GM12878 (cell line): ENCODE data around the gene TSSK3. TPM values are rescaled to one million over a fixed set of nuclear protein-coding genes. Genes with fewer than 3 reads are reported as not detected.

Source experiments
- ATAC-seq: fragments of 200-7000 bp; cut with Tn5 transposase; 3 replicates; pipeline ENCODE4 v1.9.1; 2020; ENCODE audit warnings: mild to moderate bottlenecking, moderate library complexity
- BruUV-seq: library from RNA; stranded (reverse); fragments of 400-500 nt; replicated peaks from 2 replicates; lab custom pipeline; 2021; lab: Mats Ljungman, UMichigan
- CTCF ChIA-PET: fragments of 300-600 bp; sonication (Branson Sonifier 250); formaldehyde crosslinking; extraction: SDS; loops from one replicate; lab custom pipeline; 2021; ENCODE audit warnings: inconsistent platforms; lab: Yijun Ruan, JAX
- POLR2A ChIA-PET: fragments of 350-600 bp; formaldehyde crosslinking; extraction: SDS; loops from one replicate; lab custom pipeline; 2021; ENCODE audit warnings: inconsistent platforms; lab: Charles Lee
- RAD21 ChIA-PET: fragments of 300-600 bp; sonication (Branson Sonifier 250); formaldehyde crosslinking; loops from one replicate; lab custom pipeline; 2023; ENCODE audit warnings: antibody characterized with exemption; ENCODE audit not compliant: unreplicated experiment; lab: Charles Lee
- SMC1A ChIA-PET: fragments of 300-600 bp; sonication (Branson Sonifier 250); formaldehyde crosslinking; loops from one replicate; lab custom pipeline; 2023; ENCODE audit not compliant: unreplicated experiment, uncharacterized antibody; lab: Charles Lee
- DNase-seq: peaks from one replicate; pipeline ENCODE4 v3.0.0-alpha.2; 2011; ENCODE audit warnings: low read depth, low spot score
- FAIRE-seq: peaks from 3 replicates; lab custom pipeline; 2011; peaks lifted over from hg19 to GRCh38; lab: Jason Lieb, UNC
- H2AFZ ChIP-seq: 2 replicates; pipeline ENCODE4 v1.6.0; 2011; ENCODE audit warnings: low read depth, low read length, control low read depth; ENCODE audit not compliant: control insufficient read depth
- H3K27ac ChIP-seq: 2 replicates; pipeline ENCODE4 v1.5.1; 2011; ENCODE audit warnings: control low read depth; ENCODE audit not compliant: control insufficient read depth, insufficient read depth
- H3K27me3 ChIP-seq, 2 experiments: replicated peaks in 1 of 2; 2 replicates each; pipeline versions ENCODE4 v1.6.0 to v1.6.1; 2011; ENCODE audit warnings: low read length in 1 of 2; ENCODE audit not compliant: control insufficient read depth in 2 of 2, insufficient read depth in 2 of 2
- H3K36me3 ChIP-seq, 2 experiments: 2 replicates each; pipeline ENCODE4 v1.5.1; 2011; ENCODE audit warnings: low read length in 1 of 2; ENCODE audit not compliant: control insufficient read depth in 2 of 2, insufficient read depth in 2 of 2
- H3K4me1 ChIP-seq: 2 replicates; pipeline ENCODE4 v1.6.1; 2011; ENCODE audit warnings: mild to moderate bottlenecking, low read length, moderate library complexity, mixed read lengths; ENCODE audit not compliant: control insufficient read depth, insufficient read depth
- H3K4me2 ChIP-seq: 2 replicates; pipeline ENCODE4 v1.6.0; 2011; ENCODE audit warnings: control low read depth; ENCODE audit not compliant: control insufficient read depth, insufficient read depth
- H3K4me3 ChIP-seq: fragments of 200-600 bp; sonication (generic); 2 replicates; pipeline ENCODE4 v1.5.1; 2016
- H3K79me2 ChIP-seq: 2 replicates; pipeline ENCODE4 v1.6.0; 2011; ENCODE audit warnings: low read length; ENCODE audit not compliant: control insufficient read depth, insufficient read depth
- H3K9ac ChIP-seq: 2 replicates; pipeline ENCODE4 v1.8.0; 2011; ENCODE audit warnings: low read length, control low read depth, mixed read lengths; ENCODE audit not compliant: control insufficient read depth, insufficient read depth
- H3K9me3 ChIP-seq: replicated peaks from 3 replicates; pipeline ENCODE4 v1.5.1; 2011; ENCODE audit warnings: mild to moderate bottlenecking, low read length; ENCODE audit not compliant: control insufficient read depth, insufficient read depth
- H4K20me1 ChIP-seq: 2 replicates; pipeline ENCODE4 v1.6.0; 2011; ENCODE audit not compliant: control insufficient read depth, insufficient read depth
- CBX5 ChIP-seq: sonication (generic); IDR thresholded peaks from 2 replicates; pipeline ENCODE4 v1.6.1; 2016; ENCODE audit warnings: low read depth, moderate library complexity, mild to moderate bottlenecking, inconsistent platforms
- CEBPB ChIP-seq, 2 experiments: fragments of 150-350 bp in 1 of 2; IDR thresholded peaks; 2 replicates each; pipeline ENCODE4 v1.6.1; 2012 to 2014; ENCODE audit warnings: low read depth in 2 of 2, low read length in 2 of 2, borderline replicate concordance in 1 of 2, inconsistent platforms in 1 of 2
- KDM1A ChIP-seq: fragments of 200-600 bp; sonication (generic); IDR thresholded peaks from 2 replicates; pipeline ENCODE4 v1.6.1; 2016; ENCODE audit warnings: borderline replicate concordance
- NR2C1 ChIP-seq: fragments of 450-650 bp; IDR thresholded peaks from 2 replicates; pipeline ENCODE4 v1.6.1; 2017; ENCODE audit warnings: antibody characterized with exemption, mild to moderate bottlenecking, moderate library complexity
- PAX5 ChIP-seq: IDR thresholded peaks from 2 replicates; pipeline ENCODE4 v1.6.1; 2011; ENCODE audit warnings: low read depth, low read length, borderline replicate concordance
- REST ChIP-seq: IDR thresholded peaks from 2 replicates; pipeline ENCODE4 v1.6.1; 2012; ENCODE audit warnings: mild to moderate bottlenecking, low read depth, low read length
- SMAD5 ChIP-seq: IDR thresholded peaks from 2 replicates; pipeline ENCODE4 v1.6.1; 2016; ENCODE audit warnings: antibody characterized with exemption, low read depth
- SMARCA5 ChIP-seq: fragments of 450-650 bp; IDR thresholded peaks from 2 replicates; pipeline ENCODE4 v1.6.1; 2017; ENCODE audit warnings: mild to moderate bottlenecking
- ZNF217 ChIP-seq: fragments of 450-650 bp; IDR thresholded peaks from 2 replicates; pipeline ENCODE4 v1.6.1; 2017; ENCODE audit warnings: antibody characterized with exemption, mild to moderate bottlenecking
- WGBS: methylation state at CpG from one replicate; pipeline ENCODE4 v1.1.6; 2016; ENCODE audit warnings: low lambda C conversion rate; ENCODE audit not compliant: insufficient replicate concordance, insufficient coverage; ENCODE audit errors: missing lambda C conversion rate; 5-methylcytosine and 5-hydroxymethylcytosine counted together
- in situ Hi-C: fragments of 300-500 bp; cut with MboI; formaldehyde crosslinking; loops from 9 replicates; pipeline ENCODE4 v1.14.3; 2018; ENCODE audit warnings: mixed read lengths
- intact Hi-C: fragments of 100-400 bp; cut with micrococcal nuclease; formaldehyde crosslinking; loops from one replicate; pipeline ENCODE4 v1.14.2; 2022; ENCODE audit not compliant: unreplicated experiment
- polyA plus RNA-seq, 11 experiments: library from polyadenylated mRNA; depleted of rRNA in 4 of 11; unstranded in 6 of 11; stranded (reverse) in 5 of 11; fragments of >200 nt; fragmentation: Nextera tagmentation in 4 of 11; fragmentation: Illumina TruSeq in 1 of 11; extraction: Ambion mirVana in 4 of 11; extraction: Trizol in 1 of 11; gene quantifications; 1 replicate in 1 of 11; 2 replicates in 10 of 11; pipeline versions ENCODE4 v1.2.1 to v1.2.3, GENCODE V29; 2011 to 2016; ENCODE audit warnings: inconsistent platforms in 2 of 11, missing spikeins in 2 of 11, low read depth in 1 of 11
- total RNA-seq, 4 experiments: library from RNA; depleted of rRNA in 3 of 4; stranded (reverse); fragments of >200 nt in 3 of 4; fragmentation: Illumina TruSeq in 1 of 4; extraction: Trizol in 1 of 4; gene quantifications; 2 replicates each; pipeline versions ENCODE4 v1.2.1 to v1.2.3, GENCODE V29; 2013 to 2021
- TF ChIP-seq, protein P1 (sequence below): fragments of 450-650 bp; conservative IDR thresholded peaks from 2 replicates; pipeline ENCODE4 v1.6.1; 2017; ENCODE audit warnings: mild to moderate bottlenecking, moderate library complexity

Gene TSSK3
- total and polyA plus RNA-seq, 10 of the 15 experiments (the other 5 are each of a cell fraction or from before 2014, with no cell fraction given), result 0.42 to 0.82 (median 0.60) TPM

DNA sequence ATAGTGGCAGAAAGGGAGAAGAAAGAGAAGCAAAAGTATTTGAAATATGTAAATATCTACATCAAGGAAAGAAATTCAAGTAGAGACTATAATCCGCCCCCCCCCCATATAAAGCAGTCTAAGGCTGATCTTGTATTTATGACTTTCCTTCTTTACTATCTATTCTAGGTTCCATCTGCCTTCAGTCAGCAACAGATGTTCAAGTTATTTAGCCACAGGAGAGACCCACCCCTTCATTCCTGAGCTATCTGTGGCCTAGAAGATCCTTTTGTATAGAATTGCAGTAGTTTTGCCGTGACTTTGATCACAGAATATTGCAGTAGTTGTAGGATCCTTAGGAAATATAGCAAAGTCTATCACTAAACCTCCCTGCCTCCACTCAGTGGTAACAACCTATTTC, 42.6 kb downstream of the TSSK3 start:
- Histone ChIP-seq H3K4me2 (no peak overlapping the region), H3K4me1 (no peaks in the 10 kb centered on the region), H4K20me1 (no peaks in the 10 kb centered on the region), H2AFZ (no peak overlapping the region), H3K9me3 (no peaks in the 10 kb centered on the region), H3K79me2 (no peaks in the 10 kb centered on the region), H3K4me3 (no peak overlapping the region), H3K27me3 (no peaks in the 10 kb centered on the region), H3K27ac (no peak overlapping the region), H3K9ac (no peak overlapping the region), H3K36me3 (no peaks in the 10 kb centered on the region)
- ATAC-seq (no peak), FAIRE-seq (no peak), DNase-seq (no peak)
- intact Hi-C loops, result loop anchor here (5.0 kb wide), 2 partner anchors 92 to 367 kb away; no protein-coding TSS in a partner anchor
- ChIA-PET POLR2A (interaction anchor here (0.6 kb wide), 1 partner anchor 70 kb away, joined by 6 read pairs; no protein-coding TSS in a partner anchor), CTCF (interaction anchor here (1.2 to 7.4 kb wide), 3 partner anchors 8 to 189 kb away, joined by 3 to 87 read pairs (median 5); partner anchors contain the start of gene MARCKSL1), SMC1A (no interaction called here), RAD21 (interaction anchor here (1.0 to 1.5 kb wide), 2 partner anchors 69 to 189 kb away, joined by 3 to 4 read pairs; partner anchors contain the start of gene MARCKSL1)
- BruUV-seq, result no TSS peak
- WGBS, result 31% methylated on average over 2 of the region's 2 CpGs
- in situ Hi-C loops, result no loop called here
- TF ChIP-seq, protein P1, sequence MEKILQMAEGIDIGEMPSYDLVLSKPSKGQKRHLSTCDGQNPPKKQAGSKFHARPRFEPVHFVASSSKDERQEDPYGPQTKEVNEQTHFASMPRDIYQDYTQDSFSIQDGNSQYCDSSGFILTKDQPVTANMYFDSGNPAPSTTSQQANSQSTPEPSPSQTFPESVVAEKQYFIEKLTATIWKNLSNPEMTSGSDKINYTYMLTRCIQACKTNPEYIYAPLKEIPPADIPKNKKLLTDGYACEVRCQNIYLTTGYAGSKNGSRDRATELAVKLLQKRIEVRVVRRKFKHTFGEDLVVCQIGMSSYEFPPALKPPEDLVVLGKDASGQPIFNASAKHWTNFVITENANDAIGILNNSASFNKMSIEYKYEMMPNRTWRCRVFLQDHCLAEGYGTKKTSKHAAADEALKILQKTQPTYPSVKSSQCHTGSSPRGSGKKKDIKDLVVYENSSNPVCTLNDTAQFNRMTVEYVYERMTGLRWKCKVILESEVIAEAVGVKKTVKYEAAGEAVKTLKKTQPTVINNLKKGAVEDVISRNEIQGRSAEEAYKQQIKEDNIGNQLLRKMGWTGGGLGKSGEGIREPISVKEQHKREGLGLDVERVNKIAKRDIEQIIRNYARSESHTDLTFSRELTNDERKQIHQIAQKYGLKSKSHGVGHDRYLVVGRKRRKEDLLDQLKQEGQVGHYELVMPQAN, result no peak
- TF ChIP-seq PAX5, result no peak
- TF ChIP-seq CBX5, result no peak
- TF ChIP-seq ZNF217, result no peak
- no peak for TF ChIP-seq SMARCA5
- TF ChIP-seq KDM1A, result no peak
- no peak for TF ChIP-seq CEBPB (IDR thresholded peaks at IDR 0.05; ENCODE audit: borderline replicate concordance in 1 of 2, low read depth in 2 of 2, low read length in 2 of 2)
- TF ChIP-seq SMAD5, result no peak
- TF ChIP-seq NR2C1, result no peak
- no peak for TF ChIP-seq REST
